ENCODE measurements around the gene SSBP3. TPM values are rescaled to one million over a fixed set of nuclear protein-coding genes. Genes with fewer than 3 reads are reported as not detected.

Gene SSBP3
- total RNA-seq, 1 donor from 2014 or later: 70.7 TPM

DNA sequence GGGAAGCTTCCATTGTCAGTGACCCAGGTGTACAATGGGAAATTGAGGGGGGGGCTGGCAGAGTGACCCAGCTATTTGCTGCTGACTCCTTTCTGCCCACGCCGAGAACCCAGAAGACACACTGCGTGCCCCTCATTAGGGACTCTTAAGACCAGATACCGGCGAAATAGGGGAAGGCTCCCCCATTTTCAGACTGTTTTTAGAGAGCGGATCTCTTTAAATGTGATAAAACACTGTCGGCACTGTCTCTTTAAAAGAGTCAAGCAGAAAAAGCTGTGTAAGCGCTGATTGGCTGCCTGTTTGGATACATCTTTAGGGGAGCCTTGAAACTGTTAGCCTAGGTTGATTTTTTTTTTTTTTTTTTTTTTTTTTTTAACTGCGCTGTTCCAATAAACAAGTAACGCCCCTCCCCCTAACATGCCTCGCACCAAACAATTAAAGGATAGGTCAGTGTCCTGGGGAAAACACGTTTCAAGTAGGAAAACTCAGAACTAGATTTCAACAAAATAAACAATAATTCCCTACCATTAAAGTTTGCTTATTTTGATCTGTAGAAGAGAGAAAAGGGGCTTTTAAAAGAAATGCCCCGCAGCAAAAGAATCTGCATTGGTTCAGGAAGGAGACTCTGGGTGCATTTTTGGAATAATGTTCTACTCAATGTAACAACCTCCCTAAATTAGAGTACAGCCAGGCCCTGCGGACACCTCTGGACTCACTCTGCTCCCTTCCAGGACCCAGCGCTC is 1.4 kb upstream of the SSBP3 start:
- H3K27ac ChIP-seq: peak overlapping the region; percentile 97
- H3K9me3 ChIP-seq: no peaks in the 10 kb centered on the region
- peak; percentile 52 to 98 for TF ChIP-seq POLR2AphosphoS5 (IDR thresholded peaks at IDR 0.05; ENCODE audit: insufficient read depth in 1 of 2, low read depth in 1 of 2)
- TF ChIP-seq POLR2A (IDR thresholded peaks at IDR 0.05): peak in 1 of 2 donors; percentile 37
- TF ChIP-seq, protein P1, sequence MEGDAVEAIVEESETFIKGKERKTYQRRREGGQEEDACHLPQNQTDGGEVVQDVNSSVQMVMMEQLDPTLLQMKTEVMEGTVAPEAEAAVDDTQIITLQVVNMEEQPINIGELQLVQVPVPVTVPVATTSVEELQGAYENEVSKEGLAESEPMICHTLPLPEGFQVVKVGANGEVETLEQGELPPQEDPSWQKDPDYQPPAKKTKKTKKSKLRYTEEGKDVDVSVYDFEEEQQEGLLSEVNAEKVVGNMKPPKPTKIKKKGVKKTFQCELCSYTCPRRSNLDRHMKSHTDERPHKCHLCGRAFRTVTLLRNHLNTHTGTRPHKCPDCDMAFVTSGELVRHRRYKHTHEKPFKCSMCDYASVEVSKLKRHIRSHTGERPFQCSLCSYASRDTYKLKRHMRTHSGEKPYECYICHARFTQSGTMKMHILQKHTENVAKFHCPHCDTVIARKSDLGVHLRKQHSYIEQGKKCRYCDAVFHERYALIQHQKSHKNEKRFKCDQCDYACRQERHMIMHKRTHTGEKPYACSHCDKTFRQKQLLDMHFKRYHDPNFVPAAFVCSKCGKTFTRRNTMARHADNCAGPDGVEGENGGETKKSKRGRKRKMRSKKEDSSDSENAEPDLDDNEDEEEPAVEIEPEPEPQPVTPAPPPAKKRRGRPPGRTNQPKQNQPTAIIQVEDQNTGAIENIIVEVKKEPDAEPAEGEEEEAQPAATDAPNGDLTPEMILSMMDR (IDR thresholded peaks at IDR 0.05): no peak
- DNase-seq (ENCODE audit: extremely low spot score in 2 of 2): no peak
- peaks cover 55% of the 10 kb centered on the region for H3K4me1 ChIP-seq
- H3K27me3 ChIP-seq: no peaks in the 10 kb centered on the region
- peak overlapping the region; percentile 79 to 98 for H3K4me3 ChIP-seq
- no peaks in the 10 kb centered on the region for H3K36me3 ChIP-seq
- intact Hi-C loops (cut with DNase I): loop anchor here (1.0 to 10.0 kb wide), 3 partner anchors 81 to 135 kb away; no protein-coding TSS in a partner anchor

DNA sequence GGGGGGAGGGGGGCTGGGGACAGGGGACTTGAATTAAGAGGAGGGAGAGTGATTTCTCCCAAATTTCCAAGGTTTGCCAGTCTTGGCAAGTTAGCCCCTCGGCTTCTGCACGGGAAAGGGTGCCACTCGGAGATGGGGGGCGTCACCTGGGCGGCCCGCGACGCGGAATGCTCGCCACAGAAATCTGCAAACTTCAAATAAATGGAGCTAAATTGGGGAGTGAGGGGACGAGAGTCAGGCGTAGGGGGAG is 885 bp upstream of the SSBP3 start:
- TF ChIP-seq, protein P1 (IDR thresholded peaks at IDR 0.05): no peak
- TF ChIP-seq POLR2AphosphoS5 (IDR thresholded peaks at IDR 0.05; ENCODE audit: insufficient read depth in 1 of 2, low read depth in 1 of 2) (no peak), POLR2A (IDR thresholded peaks at IDR 0.05) (no peak)
- H3K27me3 ChIP-seq: no peaks in the 10 kb centered on the region
- peaks cover 0 to 2% of the 10 kb centered on the region in 2 donors for H3K36me3 ChIP-seq
- no peak for DNase-seq (ENCODE audit: extremely low spot score in 2 of 2)
- peak overlapping the region; percentile 79 to 98 for H3K4me3 ChIP-seq
- no peaks in the 10 kb centered on the region for H3K9me3 ChIP-seq
- peak overlapping the region; percentile 97 for H3K27ac ChIP-seq
- intact Hi-C loops (cut with DNase I): loop anchor here (2.0 to 10.0 kb wide), 2 partner anchors 82 to 134 kb away; no protein-coding TSS in a partner anchor
- H3K4me1 ChIP-seq: peaks cover 60% of the 10 kb centered on the region

DNA sequence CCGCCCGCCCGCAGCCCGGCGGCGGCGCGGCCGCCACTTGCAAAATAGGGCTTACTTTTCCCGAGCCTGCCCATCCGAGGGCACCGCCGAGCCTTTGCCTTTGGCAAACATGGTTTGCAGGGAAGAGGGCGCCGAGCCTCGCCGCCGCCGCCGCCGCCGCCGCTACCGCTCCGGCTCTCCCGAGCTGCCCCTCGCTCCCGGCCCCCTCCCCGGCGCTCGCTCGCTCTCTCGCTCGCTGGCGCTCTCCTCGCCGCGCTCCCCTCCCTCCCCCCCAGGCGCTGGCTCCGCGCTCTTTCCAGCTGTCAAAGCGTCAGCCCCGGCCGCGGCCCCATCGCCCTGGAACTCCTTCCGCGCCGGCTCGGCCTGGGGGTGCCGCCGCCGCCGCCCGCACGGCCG is 298 bp downstream of the SSBP3 start:
- TF ChIP-seq, protein P1 (IDR thresholded peaks at IDR 0.05): no peak
- TF ChIP-seq POLR2A (IDR thresholded peaks at IDR 0.05) (no peak), POLR2AphosphoS5 (IDR thresholded peaks at IDR 0.05; ENCODE audit: insufficient read depth in 1 of 2, low read depth in 1 of 2) (no peak)
- Histone ChIP-seq H3K27me3 (no peaks in the 10 kb centered on the region), H3K36me3 (peaks cover 0 to 14% of the 10 kb centered on the region in 2 donors), H3K4me3 (peak overlapping the region; percentile 79 to 98), H3K27ac (peak overlapping the region; percentile 97), H3K9me3 (no peaks in the 10 kb centered on the region), H3K4me1 (peaks cover 72% of the 10 kb centered on the region)
- DNase-seq (ENCODE audit: extremely low spot score in 2 of 2): no peak
- intact Hi-C loops (cut with DNase I): loop anchor here (2.0 to 10.0 kb wide), 2 partner anchors 81 to 133 kb away; no protein-coding TSS in a partner anchor

DNA sequence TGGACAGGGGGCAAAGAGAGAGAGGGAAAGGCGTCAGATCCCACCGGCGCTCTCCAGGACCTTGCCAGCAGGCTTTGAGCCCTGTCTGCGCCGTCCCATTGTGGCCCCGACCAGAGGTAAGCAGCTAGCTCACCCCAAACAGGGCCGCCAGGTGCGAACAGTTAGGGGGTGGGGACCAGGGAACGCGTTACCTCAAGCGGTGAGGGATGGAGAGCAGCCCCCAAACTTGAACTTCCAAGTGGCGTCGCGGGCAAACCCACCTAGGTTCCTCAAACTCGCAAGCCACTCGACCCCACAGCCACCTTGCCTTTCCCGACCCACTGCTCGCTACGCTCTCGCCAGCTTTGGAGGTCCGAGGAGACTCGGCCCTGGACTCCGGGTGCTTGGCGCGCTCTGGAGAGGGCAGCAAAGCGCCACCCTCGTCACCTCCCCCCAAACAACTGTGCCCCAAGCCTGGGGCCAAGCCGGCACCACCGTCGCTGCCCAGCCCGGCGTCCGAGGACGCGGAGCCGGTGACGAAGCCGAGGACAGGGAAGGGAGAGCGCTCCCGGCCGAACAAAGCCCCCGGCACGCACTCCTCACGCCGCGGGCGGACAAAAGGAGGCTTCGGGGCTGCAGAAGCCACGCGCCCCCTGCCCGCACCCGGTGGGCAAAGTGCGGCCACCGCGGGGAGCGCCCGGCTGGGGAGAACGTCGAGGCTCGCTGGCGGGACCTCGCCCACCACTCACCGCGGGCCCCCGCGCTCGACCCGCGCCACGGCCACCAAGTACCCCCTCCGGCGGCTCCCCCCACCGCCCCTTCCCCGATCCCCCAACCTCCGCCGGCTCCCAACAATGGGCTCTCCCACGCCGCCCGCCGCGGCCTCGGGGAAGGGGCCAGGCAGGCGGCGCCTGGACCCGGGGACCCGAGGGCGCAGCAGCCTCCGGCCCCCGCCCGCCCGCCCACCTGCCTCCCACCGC is 976 bp downstream of the SSBP3 start:
- H3K27me3 ChIP-seq: no peaks in the 10 kb centered on the region
- H3K4me3 ChIP-seq: peak overlapping the region; percentile 79 to 98
- peak overlapping the region; percentile 66 for H3K27ac ChIP-seq
- TF ChIP-seq POLR2AphosphoS5 (IDR thresholded peaks at IDR 0.05; ENCODE audit: insufficient read depth in 1 of 2, low read depth in 1 of 2) (peak in 1 of 2 donors; percentile 40), POLR2A (IDR thresholded peaks at IDR 0.05) (no peak)
- no peak for DNase-seq (ENCODE audit: extremely low spot score in 2 of 2)
- intact Hi-C loops (cut with DNase I): loop anchor here (10.0 kb wide), 1 partner anchor 80 kb away; no protein-coding TSS in a partner anchor
- no peaks in the 10 kb centered on the region for H3K9me3 ChIP-seq
- peaks cover 0 to 21% of the 10 kb centered on the region in 2 donors for H3K36me3 ChIP-seq
- H3K4me1 ChIP-seq: peaks cover 78% of the 10 kb centered on the region

DNA sequence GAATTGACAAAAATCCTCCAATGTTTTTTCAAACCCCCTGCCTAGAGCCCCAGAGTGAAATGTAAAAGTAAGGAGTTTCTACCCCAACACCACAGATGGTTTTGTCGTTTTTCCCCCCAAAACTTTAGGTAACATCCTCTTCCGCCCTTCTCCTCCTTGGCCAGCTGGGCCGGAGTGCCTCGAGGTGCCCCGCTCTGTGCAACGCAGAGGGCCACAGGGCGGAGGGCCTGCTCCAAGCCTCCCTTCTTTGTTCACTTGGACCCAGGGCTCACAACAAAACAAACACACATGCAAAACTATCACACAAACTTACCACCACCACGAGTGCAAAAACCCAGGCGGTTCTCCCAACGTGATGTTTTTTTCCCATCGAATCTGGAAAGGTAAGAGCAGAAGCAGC is 1.9 kb downstream of the SSBP3 start:
- Histone ChIP-seq H3K4me1 (peaks cover 73% of the 10 kb centered on the region), H3K36me3 (peaks cover 0 to 30% of the 10 kb centered on the region in 2 donors), H3K27ac (peak overlapping the region; percentile 66), H3K4me3 (peak overlapping the region; percentile 79 to 98), H3K27me3 (no peaks in the 10 kb centered on the region), H3K9me3 (no peaks in the 10 kb centered on the region)
- TF ChIP-seq POLR2A (IDR thresholded peaks at IDR 0.05) (no peak), POLR2AphosphoS5 (IDR thresholded peaks at IDR 0.05; ENCODE audit: insufficient read depth in 1 of 2, low read depth in 1 of 2) (no peak)
- TF ChIP-seq, protein P1 (IDR thresholded peaks at IDR 0.05): no peak
- intact Hi-C loops (cut with DNase I): loop anchor here (10.0 kb wide), 1 partner anchor 79 kb away; no protein-coding TSS in a partner anchor
- DNase-seq (ENCODE audit: extremely low spot score in 2 of 2): no peak
